G401.6 (cell line): ENCODE measurements around the gene ZSCAN18.
"Not testable (repeated sequence)": the region's sequence is repeated elsewhere in the genome, so short reads cannot be mapped to it uniquely, and the experiment has no call there.

ENCODE experiments used
- FAIRE-seq: peaks from 2 replicates; lab custom pipeline; 2012; peaks lifted over from hg19 to GRCh38; lab: Jason Lieb, UNC

Gene ZSCAN18, protein sequence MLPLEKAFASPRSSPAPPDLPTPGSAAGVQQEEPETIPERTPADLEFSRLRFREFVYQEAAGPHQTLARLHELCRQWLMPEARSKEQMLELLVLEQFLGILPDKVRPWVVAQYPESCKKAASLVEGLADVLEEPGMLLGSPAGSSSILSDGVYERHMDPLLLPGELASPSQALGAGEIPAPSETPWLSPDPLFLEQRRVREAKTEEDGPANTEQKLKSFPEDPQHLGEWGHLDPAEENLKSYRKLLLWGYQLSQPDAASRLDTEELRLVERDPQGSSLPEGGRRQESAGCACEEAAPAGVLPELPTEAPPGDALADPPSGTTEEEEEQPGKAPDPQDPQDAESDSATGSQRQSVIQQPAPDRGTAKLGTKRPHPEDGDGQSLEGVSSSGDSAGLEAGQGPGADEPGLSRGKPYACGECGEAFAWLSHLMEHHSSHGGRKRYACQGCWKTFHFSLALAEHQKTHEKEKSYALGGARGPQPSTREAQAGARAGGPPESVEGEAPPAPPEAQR

GRCh38 chr19:58097781-58098681, at the start of gene ZSCAN18:
TSS of gene ZSCAN18 (minus strand) at chr19:58098231. CDS start at chr19:58090267, 7,964 bp downstream.
- FAIRE-seq = peak; percentile 95

DNA sequence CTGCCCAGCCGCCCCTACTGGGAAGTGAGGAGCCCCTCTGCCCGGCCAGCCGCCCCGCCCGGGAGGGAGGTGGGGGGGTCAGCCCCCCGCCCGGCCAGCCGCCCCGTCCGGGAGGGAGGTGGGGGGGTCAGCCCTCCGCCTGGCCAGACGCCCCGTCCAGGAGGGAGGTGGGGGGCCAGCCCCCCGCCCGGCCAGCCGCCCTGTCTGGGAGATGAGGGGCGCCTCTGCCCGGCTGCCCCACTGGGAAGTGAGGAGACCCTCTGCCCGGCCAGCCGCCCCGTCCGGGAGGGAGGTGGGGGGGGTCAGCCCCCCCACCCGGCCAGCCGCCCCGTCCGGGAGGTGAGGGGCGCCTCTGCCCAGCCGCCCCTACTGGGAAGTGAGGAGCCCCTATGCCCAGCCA, 49.4 kb upstream of the ZSCAN18 start:
- not testable (repeated sequence) for FAIRE-seq

GRCh38 chr19:58145849-58146248, 47.8 kb upstream of the ZSCAN18 start:
- FAIRE-seq = no peak

- FAIRE-seq = no peak
These were observed 36.2 kb upstream of the ZSCAN18 start for GRCh38 chr19:58134244-58134643.

DNA sequence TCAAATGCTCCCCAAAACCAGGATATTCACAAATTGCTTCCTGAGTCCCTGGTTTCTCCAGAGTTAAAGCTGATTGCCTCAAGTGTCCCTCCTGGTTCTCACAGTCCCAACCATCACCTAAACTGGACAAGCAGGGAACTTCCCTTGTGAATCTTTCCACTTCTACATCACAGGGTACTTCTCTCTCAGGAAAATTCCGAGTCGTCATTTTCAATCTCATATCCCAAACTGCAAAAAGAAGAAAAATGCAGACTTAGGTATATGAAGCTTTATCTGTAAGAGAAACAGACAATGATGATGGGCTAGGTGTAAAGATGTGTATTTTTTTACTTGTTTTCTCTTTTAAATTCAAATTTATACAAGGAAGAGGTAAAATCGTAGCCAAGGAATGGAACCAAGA, 31.3 kb upstream of the ZSCAN18 start:
- FAIRE-seq = no peak

- FAIRE-seq = no peak
These were observed 30.1 kb upstream of the ZSCAN18 start for GRCh38 chr19:58128041-58128685.

DNA sequence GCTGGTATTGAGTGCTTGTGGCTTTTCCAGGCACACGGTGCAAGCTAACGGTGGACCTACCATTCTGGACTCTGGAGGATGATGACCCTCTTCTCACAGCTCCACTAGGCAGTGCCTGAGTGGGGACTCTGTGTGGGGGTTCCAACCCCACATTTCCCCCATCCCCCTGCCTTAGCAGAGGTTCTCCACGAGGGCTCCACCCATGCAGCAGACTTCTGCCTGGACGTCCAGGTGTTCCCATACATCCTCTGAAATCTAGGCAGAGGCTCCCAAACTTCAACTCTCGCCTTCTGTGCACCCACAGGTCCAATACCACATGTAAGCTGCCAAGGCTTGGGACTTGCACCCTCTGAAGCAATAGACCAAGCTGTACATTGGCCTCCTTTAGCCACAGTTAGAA, 25.3 kb upstream of the ZSCAN18 start:
- FAIRE-seq = no peak

DNA sequence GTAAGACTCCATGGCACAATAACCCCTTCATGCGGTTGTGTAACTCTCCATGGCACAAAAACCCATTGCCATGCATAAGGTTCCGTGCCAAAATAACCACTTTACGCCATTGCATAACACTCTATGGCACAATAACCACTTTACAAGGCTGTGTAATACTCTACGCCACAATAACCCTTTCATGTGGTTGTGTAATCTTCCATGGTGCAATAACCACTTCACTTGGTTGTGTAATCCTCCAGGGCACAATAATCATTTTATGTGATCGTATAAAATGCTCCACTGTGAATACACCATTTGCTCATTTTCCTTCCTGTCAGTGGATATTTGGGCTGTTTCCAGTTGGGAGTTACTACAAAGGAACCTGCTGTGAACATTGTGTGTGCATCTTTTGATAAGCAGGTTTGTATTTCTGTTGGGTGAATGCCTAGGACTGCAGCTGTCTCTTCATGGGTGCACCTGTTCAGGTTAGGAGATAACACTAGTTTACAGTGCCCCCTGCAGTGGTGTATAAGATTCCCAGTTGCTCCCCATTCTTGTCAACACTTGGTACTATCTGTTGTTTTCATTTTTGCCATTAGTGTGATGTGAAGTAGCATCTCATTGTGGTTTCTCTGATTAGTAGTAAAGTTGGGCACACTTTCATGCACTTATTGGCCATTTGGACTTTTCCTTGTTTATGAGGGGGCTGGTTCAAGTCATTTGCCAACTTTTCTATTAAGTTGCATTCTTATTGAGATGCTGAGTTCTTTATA, 21.1 kb upstream of the ZSCAN18 start:
- no peak for FAIRE-seq

DNA sequence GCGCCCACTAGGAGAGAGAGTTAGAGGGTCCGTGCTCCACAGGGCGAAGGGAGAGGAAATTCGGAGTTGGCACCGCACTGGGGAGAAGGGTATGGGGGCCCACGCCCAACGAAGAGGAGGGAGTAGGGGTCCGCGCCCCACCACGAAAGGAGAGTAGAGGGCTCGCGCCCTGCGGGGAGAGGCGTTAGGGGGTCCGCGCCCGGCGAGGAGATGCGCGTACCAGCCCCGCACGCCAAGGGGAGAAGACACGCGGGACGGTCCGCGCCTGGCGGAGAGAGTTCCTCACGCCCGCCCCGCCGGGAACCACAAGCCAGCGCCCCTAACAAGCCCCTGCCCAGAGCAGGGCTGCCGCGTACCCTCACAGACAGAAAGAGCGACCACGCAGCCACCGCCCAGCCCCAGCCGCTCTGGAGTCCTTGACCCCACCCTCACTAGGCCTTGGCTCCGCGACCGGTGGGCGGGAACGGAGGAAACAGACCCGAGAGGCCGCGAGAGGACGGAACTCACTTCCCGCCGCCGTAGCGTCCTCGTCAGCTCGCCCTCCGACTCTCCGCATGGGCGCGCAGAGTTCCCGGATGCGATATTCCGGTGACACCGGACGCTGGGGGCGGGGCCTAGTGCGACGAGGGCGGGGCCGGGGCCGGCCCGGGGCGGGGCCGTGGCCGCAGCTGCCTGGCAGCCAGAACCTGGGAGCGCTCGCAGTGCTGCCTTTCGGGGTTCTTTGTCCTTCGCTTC, 20.0 kb upstream of the ZSCAN18 start:
- no peak for FAIRE-seq

- FAIRE-seq = no peak
These were observed 10.5 kb upstream of the ZSCAN18 start for GRCh38 chr19:58108546-58108817.

- no peak for FAIRE-seq
These were observed 9.9 kb upstream of the ZSCAN18 start for GRCh38 chr19:58107778-58108545.

- FAIRE-seq = no peak
These were observed 609 bp upstream of the ZSCAN18 start for GRCh38 chr19:58098682-58098998.

DNA sequence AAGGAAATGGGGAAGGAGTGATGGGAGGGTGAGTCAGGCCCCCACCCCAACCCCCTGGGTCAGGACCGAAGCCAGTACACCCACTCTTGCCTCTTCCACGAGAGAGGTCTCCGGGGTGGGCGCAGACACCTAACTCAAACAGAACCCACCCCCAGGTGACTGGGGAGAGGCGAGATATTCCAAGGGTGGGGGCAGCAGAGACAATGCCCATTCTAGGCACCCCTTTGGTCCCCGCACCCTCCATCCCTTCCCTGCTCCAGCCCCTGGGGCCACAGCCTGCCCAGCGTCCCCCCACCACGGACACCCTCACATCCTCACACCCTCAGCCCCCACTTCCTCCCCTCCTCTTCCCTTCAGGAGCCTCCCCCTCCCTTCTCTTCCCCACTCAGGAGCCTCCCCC, 682 bp downstream of the ZSCAN18 start:
- no peak for FAIRE-seq

GRCh38 chr19:58096884-58097283, 1.1 kb downstream of the ZSCAN18 start:
- FAIRE-seq = no peak

- FAIRE-seq = no peak
These were observed 2.7 kb downstream of the ZSCAN18 start for GRCh38 chr19:58095328-58095727.

GRCh38 chr19:58093071-58093470, 5.0 kb downstream of the ZSCAN18 start:
- FAIRE-seq = no peak

DNA sequence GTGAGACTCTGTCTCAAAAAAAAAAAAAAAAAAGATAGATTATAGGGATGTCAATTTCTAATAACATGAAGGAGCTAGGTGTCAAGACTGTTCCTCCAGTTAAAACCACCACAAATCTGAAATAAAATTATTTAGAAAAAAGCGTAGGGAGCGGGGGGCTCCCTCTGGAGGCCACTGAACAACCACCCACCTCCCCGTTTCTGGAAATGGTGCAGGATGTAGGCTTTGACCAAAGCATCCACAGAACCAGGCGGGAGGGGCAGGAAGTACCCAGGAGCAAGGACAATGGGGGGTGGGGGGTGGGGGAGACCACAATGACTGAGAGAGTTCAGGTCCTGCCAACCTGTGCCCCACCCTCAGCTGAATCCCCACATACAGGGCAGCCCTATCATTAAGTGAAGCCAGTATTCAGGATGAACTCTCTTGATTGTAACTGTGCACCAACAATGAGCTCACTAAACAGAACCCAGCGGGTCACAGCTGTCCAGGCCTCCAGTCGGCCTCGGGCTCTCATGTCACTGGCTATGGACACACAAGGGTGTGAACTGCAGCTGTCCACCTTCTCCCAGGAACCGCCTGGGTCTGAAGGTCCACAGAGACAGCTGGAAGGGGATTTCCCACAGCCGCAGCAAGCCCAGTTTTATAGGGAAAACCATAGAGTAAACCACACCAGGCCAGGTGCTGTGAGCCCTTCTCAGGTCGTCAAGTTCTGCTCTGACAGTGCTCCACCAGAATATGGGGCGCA, 6.6 kb downstream of the ZSCAN18 start:
- no peak for FAIRE-seq

DNA sequence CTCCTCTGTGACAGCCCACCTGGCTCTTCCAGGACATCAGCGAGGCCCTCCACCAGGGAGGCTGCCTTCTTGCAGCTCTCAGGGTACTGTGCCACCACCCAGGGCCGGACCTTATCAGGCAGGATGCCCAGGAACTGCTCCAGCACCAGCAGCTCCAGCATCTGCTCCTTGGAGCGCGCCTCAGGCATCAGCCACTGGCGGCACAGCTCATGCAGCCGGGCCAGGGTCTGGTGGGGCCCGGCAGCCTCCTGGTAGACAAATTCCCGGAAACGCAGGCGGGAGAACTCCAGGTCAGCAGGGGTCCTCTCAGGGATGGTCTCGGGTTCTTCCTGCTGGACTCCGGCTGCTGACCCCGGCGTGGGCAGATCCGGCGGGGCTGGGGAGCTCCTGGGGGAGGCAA, 8.2 kb downstream of the ZSCAN18 start:
- FAIRE-seq = no peak

GRCh38 chr19:58088521-58089052, 9.4 kb downstream of the ZSCAN18 start:
- no peak for FAIRE-seq
